ENCODE data around the gene VWCE. TPM values are rescaled to one million over a fixed set of nuclear protein-coding genes. Genes with fewer than 3 reads are reported as not detected.

Gene VWCE
- polyA plus RNA-seq, 1 donor from 2014 or later, result 0.84 TPM

- Mint-ChIP-seq H3K4me3 (no peak overlapping the region), H3K27ac (no peak overlapping the region), H3K27me3 (no peaks in the 10 kb centered on the region), H3K36me3 (peaks cover 6% of the 10 kb centered on the region), H3K4me1 (no peaks in the 10 kb centered on the region), H3K9me3 (no peaks in the 10 kb centered on the region)
Measured at GRCh38 chr11:61305417-61305816, 10.3 kb upstream of the VWCE start.

DNA sequence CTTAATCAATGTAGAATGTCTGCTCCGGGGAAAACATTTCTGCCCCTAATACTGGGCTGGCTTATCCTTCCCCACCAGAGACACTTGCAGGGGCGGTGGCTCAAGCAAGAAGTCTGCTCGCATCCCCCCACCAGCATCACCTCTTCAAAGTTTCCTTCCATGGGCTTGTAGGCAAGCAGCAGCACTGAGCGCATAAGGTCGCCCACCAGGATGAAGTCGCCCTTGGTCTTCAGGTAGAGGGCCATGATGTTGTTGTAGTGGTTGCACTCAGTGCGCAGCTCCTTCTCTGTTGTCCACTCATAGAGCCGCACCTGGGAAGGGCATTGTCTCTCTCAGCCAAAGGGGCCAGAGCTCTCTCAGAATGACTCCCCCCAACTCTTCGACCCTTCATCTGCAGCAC lies 8.6 kb upstream of the VWCE start:
- no peak overlapping the region for H3K27ac Mint-ChIP-seq
- H3K4me1 Mint-ChIP-seq, result no peaks in the 10 kb centered on the region
- H3K9me3 Mint-ChIP-seq, result no peaks in the 10 kb centered on the region
- H3K27me3 Mint-ChIP-seq, result no peaks in the 10 kb centered on the region
- H3K4me3 Mint-ChIP-seq, result no peak overlapping the region
- peaks cover 7% of the 10 kb centered on the region for H3K36me3 Mint-ChIP-seq

DNA sequence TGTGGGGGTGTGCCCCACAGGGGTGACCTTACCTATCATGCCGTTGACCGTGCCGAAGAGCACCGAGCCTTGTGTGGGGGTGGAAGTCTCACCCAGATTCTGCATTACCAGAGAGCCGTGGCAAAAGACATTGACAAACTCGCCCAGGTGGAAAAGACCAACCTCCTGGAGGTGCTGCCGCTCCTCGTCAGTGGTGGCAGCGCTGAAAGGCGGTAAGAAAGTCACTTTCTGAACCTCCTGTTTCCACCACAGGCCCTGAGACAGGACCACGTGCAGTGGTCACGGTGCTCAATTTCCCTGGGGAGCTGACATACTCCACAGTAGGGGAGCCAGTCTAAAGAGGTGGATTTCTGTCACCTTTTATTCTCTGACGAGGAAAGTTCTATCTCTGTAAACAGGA lies 7.4 kb upstream of the VWCE start:
- Mint-ChIP-seq H3K36me3 (peaks cover 7% of the 10 kb centered on the region), H3K9me3 (no peaks in the 10 kb centered on the region), H3K4me3 (no peak overlapping the region), H3K27me3 (no peaks in the 10 kb centered on the region), H3K4me1 (peaks cover 0 to 3% (median 0%) of the 10 kb centered on the region in 3 donors), H3K27ac (no peak overlapping the region)

GRCh38 chr11:61298663-61299244 lies 3.6 kb upstream of the VWCE start:
- H3K4me3 Mint-ChIP-seq, result no peak overlapping the region
- peaks cover 2% of the 10 kb centered on the region for H3K27me3 Mint-ChIP-seq
- H3K27ac Mint-ChIP-seq, result no peak overlapping the region
- peaks cover 7% of the 10 kb centered on the region for H3K36me3 Mint-ChIP-seq
- H3K9me3 Mint-ChIP-seq, result no peaks in the 10 kb centered on the region
- peaks cover 5 to 10% (median 6%) of the 10 kb centered on the region in 3 donors for H3K4me1 Mint-ChIP-seq

DNA sequence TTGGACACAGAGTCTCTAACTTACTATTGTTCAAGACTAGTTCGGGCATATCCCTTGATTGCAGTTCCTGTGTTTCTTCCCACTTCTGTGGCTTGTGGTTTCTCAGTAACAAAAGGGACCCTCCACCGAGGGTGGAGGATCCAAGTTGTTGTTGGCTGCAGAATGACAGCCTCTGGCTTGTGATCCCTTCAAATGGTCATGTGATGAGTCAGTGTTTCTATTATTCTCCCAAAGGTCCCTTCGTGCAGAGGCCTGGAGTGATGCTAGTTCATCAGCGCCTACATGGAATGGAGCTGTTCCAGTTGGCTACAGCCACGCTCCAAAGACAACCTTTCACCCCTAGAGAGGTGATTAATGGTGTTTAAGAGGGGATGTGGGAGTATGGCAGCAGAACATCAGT lies 2.6 kb upstream of the VWCE start:
- H3K36me3 Mint-ChIP-seq, result peaks cover 4% of the 10 kb centered on the region
- H3K4me1 Mint-ChIP-seq, result peaks cover 5 to 13% (median 6%) of the 10 kb centered on the region in 3 donors
- H3K9me3 Mint-ChIP-seq, result no peaks in the 10 kb centered on the region
- H3K4me3 Mint-ChIP-seq, result peak overlapping the region in 1 of 4 donors; percentile 55
- peaks cover 7% of the 10 kb centered on the region for H3K27me3 Mint-ChIP-seq
- no peak overlapping the region for H3K27ac Mint-ChIP-seq

DNA sequence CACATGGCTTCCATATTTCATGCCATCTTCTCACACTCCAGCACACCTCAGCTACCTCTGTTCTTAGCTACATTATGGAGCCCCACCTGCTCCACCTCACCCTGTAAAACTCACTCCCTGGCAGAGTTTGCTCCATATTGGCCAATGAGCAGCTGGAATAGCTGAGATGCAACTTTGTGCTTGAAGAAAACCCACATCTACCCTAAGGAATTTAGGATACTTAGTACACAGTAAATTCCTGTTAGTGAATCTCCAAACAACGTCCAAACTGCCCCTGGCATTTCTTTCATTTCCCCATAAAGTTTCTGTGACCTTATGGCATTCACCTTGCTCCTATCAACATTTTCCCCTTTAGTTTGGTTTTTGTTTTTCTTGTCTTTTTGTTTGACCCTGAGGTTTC lies 2.2 kb upstream of the VWCE start:
- Mint-ChIP-seq H3K9me3 (no peaks in the 10 kb centered on the region), H3K27me3 (peaks cover 7% of the 10 kb centered on the region), H3K27ac (no peak overlapping the region), H3K4me1 (peaks cover 5 to 13% (median 6%) of the 10 kb centered on the region in 3 donors), H3K4me3 (peak overlapping the region in 3 of 4 donors; percentile 49 to 66 (median 55)), H3K36me3 (peaks cover 4% of the 10 kb centered on the region)

- H3K27me3 Mint-ChIP-seq, result peaks cover 7% of the 10 kb centered on the region
- H3K4me3 Mint-ChIP-seq, result no peak overlapping the region
- no peaks in the 10 kb centered on the region for H3K9me3 Mint-ChIP-seq
- H3K36me3 Mint-ChIP-seq, result peaks cover 4% of the 10 kb centered on the region
- peaks cover 5 to 13% (median 6%) of the 10 kb centered on the region in 3 donors for H3K4me1 Mint-ChIP-seq
- no peak overlapping the region for H3K27ac Mint-ChIP-seq
Measured at GRCh38 chr11:61295596-61295926, 445 bp upstream of the VWCE start.

- peaks cover 5 to 13% (median 6%) of the 10 kb centered on the region in 3 donors for H3K4me1 Mint-ChIP-seq
- H3K27me3 Mint-ChIP-seq, result peaks cover 7% of the 10 kb centered on the region
- H3K4me3 Mint-ChIP-seq, result peak overlapping the region; percentile 78 to 91 (median 84)
- H3K27ac Mint-ChIP-seq, result no peak overlapping the region
- H3K9me3 Mint-ChIP-seq, result no peaks in the 10 kb centered on the region
- peaks cover 2% of the 10 kb centered on the region for H3K36me3 Mint-ChIP-seq
Measured at GRCh38 chr11:61293867-61294716, 1.0 kb downstream of the VWCE start.

DNA sequence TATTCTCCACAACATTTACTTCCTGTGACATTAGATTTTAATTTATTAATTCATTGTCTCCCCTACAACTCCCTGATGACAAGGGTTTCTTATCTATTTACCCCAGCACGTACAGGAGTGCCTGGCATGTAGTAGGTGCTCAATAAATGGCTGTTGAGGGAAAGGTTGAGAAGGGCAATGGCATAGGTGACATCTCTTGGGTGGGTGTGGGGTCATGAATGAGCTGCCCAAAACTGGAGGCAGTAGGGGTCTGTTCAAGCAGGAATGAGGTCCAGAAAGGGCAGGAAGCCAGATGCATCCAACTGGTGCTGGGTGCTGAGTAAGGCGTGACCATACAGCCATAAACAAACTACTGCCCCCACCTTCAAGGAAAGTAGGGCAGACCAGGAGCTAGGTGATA lies 2.8 kb downstream of the VWCE start:
- H3K27me3 Mint-ChIP-seq, result peaks cover 7% of the 10 kb centered on the region
- no peaks in the 10 kb centered on the region for H3K9me3 Mint-ChIP-seq

DNA sequence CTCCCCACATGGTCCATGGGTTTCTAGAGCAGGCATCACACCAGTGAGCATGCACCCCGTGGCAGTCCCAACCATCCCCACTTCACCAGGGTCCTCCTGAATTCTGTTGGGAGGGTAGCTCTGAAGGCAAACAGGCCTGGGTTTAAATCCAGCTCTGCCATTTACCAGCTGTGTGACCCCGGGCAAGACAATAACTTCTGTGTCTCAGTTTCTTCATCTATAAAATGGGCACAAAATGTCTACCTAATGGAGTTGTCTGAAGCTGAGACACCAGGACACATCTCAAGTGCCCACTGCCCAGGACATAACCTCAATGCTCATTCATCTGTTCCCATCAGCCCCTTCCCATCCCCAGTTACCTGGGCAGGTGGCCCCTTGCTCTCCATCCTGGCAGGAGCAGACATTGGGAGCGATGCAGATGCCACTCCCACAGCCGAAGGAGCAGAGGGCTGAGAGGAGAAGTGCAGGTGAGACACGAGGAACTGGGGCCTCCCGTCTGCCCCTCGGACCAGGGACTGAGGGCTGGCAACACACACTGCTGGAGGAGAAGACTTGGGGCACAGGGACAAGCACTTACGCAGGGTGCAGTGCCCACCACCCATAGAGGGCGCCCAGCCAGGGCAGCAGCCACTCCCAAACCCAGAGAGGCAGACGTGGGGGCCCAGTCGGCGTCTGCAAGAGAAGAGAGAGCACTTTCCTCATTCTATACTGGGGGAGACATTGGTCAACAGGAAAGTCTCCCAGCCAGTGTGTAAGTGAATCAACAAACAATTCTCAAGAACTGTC lies 4.0 kb downstream of the VWCE start:
- Mint-ChIP-seq H3K4me3 (peak overlapping the region in 2 of 4 donors; percentile 21 to 28), H3K27ac (no peak overlapping the region)

More for the DNA sequence above, 2.8 kb downstream of the VWCE start:
- Mint-ChIP-seq H3K4me3 (peak overlapping the region in 2 of 4 donors; percentile 28 to 46), H3K36me3 (peaks cover 2% of the 10 kb centered on the region), H3K27ac (no peak overlapping the region), H3K4me1 (peaks cover 6 to 10% (median 7%) of the 10 kb centered on the region in 3 donors)

GRCh38 chr11:61287338-61287977 lies 7.7 kb downstream of the VWCE start:
- H3K36me3 Mint-ChIP-seq, result peaks cover 2% of the 10 kb centered on the region
- no peak overlapping the region for H3K27ac Mint-ChIP-seq
- H3K9me3 Mint-ChIP-seq, result no peaks in the 10 kb centered on the region
- H3K4me1 Mint-ChIP-seq, result peaks cover 0 to 1% (median 0%) of the 10 kb centered on the region in 3 donors
- H3K27me3 Mint-ChIP-seq, result no peaks in the 10 kb centered on the region
- H3K4me3 Mint-ChIP-seq, result no peak overlapping the region

More for the DNA sequence above, 4.0 kb downstream of the VWCE start:
- peaks cover 4 to 9% (median 6%) of the 10 kb centered on the region in 3 donors for H3K4me1 Mint-ChIP-seq
- H3K27me3 Mint-ChIP-seq, result peaks cover 7% of the 10 kb centered on the region
- H3K9me3 Mint-ChIP-seq, result no peaks in the 10 kb centered on the region
- H3K36me3 Mint-ChIP-seq, result peaks cover 2% of the 10 kb centered on the region

- Mint-ChIP-seq H3K36me3 (peaks cover 2% of the 10 kb centered on the region), H3K27ac (no peak overlapping the region), H3K4me1 (peaks cover 0 to 1% (median 0%) of the 10 kb centered on the region in 3 donors), H3K27me3 (no peaks in the 10 kb centered on the region), H3K9me3 (no peaks in the 10 kb centered on the region), H3K4me3 (peak overlapping the region in 1 of 4 donors; percentile 34)
Measured at GRCh38 chr11:61283613-61284012, 11.5 kb downstream of the VWCE start.

- no peaks in the 10 kb centered on the region for H3K9me3 Mint-ChIP-seq
- peaks cover 2% of the 10 kb centered on the region for H3K36me3 Mint-ChIP-seq
- H3K4me3 Mint-ChIP-seq, result no peak overlapping the region
- H3K27ac Mint-ChIP-seq, result no peak overlapping the region
- no peaks in the 10 kb centered on the region for H3K4me1 Mint-ChIP-seq
- H3K27me3 Mint-ChIP-seq, result no peaks in the 10 kb centered on the region
Measured at GRCh38 chr11:61281581-61282250, 13.4 kb downstream of the VWCE start.

- Mint-ChIP-seq H3K4me1 (no peaks in the 10 kb centered on the region), H3K4me3 (no peak overlapping the region), H3K27ac (no peak overlapping the region), H3K9me3 (no peaks in the 10 kb centered on the region), H3K27me3 (no peaks in the 10 kb centered on the region), H3K36me3 (peaks cover 2% of the 10 kb centered on the region)
Measured at GRCh38 chr11:61280883-61281580, 14.1 kb downstream of the VWCE start.

All from IgD-negative memory B cell (primary cell).